ENCODE data around the gene FBXW12. TPM values are rescaled to one million over a fixed set of nuclear protein-coding genes. Genes with fewer than 3 reads are reported as not detected.

FBXW12 gene
- total RNA-seq, 2 experiments from 2014 or later = not detected

GRCh38 chr3:48413611-48414010, 41.6 kb downstream of the FBXW12 start:
- H3K27me3 Mint-ChIP-seq = no peaks in the 10 kb centered on the region
- no peaks in the 10 kb centered on the region for H3K36me3 Mint-ChIP-seq (ENCODE audit: low read depth)
- no peaks in the 10 kb centered on the region for H3K9me3 Mint-ChIP-seq
- H3K4me3 Mint-ChIP-seq = no peak overlapping the region
- CTCF ChIA-PET = interaction anchor here (1.5 to 3.2 kb wide), 2 partner anchors 13 to 22 kb away, joined by 6 to 14 read pairs; no protein-coding TSS in a partner anchor
- POLR2A ChIA-PET = no interaction called here
- no peaks in the 10 kb centered on the region for H3K4me1 Mint-ChIP-seq
- H3K27ac Mint-ChIP-seq = no peak overlapping the region
- no peak for DNase-seq

DNA sequence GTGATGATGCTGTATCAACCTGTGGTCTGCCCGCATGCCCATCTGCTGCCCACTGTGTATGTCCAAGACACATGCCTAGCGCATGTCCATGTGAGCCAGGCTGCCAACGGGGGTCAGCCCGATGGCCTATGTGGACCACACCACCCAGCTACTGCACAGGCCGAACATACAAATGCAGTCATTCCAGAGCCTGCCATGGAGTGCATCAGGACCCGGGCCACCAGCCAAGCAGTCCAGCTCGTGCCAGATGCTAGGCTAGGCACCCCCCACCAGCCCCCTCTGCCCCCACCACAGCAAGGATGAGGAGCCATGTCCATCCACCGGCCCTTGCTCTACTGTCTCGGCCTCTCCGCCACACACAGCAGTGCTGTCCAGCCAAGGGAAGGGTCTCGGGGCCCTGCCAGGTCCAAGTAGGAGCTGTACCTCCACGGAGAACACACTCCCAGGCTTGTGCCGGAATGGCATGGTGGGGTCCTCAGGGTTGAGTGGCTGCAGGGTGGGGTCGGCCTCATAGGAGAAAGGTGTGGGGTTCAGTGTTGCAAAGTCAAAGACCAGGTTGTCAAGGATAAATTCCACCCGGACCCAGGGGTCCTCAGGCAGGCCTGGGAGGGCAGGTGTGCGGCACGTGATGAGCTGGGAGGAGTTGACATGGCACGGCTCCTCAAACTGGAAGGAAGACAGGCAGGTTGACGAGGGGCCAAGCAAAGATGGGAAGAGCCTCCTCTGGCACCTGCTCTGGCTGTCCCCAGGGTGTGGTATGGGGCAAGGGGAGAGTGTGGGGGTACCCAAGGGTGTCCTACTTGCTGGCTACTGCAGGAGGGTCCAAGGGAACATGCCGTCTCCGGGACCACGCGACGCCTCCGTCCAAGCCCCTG, 42.6 kb downstream of the FBXW12 start:
- H3K27ac Mint-ChIP-seq = no peak overlapping the region
- no peak for DNase-seq
- ChIA-PET POLR2A (no interaction called here), CTCF (interaction anchor here (0.5 to 4.7 kb wide), 4 partner anchors 22 to 902 kb away, joined by 3 to 26 read pairs (median 4); partner anchors contain the start of gene CCDC51)
- no peak overlapping the region for H3K4me3 Mint-ChIP-seq
- H3K4me1 Mint-ChIP-seq = no peaks in the 10 kb centered on the region
- no peaks in the 10 kb centered on the region for H3K27me3 Mint-ChIP-seq
- no peaks in the 10 kb centered on the region for H3K9me3 Mint-ChIP-seq
- no peaks in the 10 kb centered on the region for H3K36me3 Mint-ChIP-seq (ENCODE audit: low read depth)

- ChIA-PET CTCF (interaction anchor here (1.1 to 4.7 kb wide), 3 partner anchors 21 to 134 kb away, joined by 4 to 26 read pairs (median 4); partner anchors contain the start of gene CCDC51), POLR2A (no interaction called here)
- H3K4me3 Mint-ChIP-seq = no peak overlapping the region
- no peaks in the 10 kb centered on the region for H3K4me1 Mint-ChIP-seq
- DNase-seq = no peak
- H3K27ac Mint-ChIP-seq = no peak overlapping the region
- no peaks in the 10 kb centered on the region for H3K36me3 Mint-ChIP-seq (ENCODE audit: low read depth)
- H3K9me3 Mint-ChIP-seq = no peaks in the 10 kb centered on the region
- H3K27me3 Mint-ChIP-seq = no peaks in the 10 kb centered on the region
Observed at GRCh38 chr3:48415251-48415953, 43.4 kb downstream of the FBXW12 start.

- CTCF ChIA-PET = interaction anchor here (1.1 to 4.7 kb wide), 3 partner anchors 20 to 133 kb away, joined by 4 to 26 read pairs (median 4); partner anchors contain the start of gene CCDC51
- DNase-seq = no peak
- POLR2A ChIA-PET = no interaction called here
- Mint-ChIP-seq H3K9me3 (no peaks in the 10 kb centered on the region), H3K4me1 (no peaks in the 10 kb centered on the region), H3K4me3 (no peak overlapping the region), H3K36me3 (ENCODE audit: low read depth) (no peaks in the 10 kb centered on the region), H3K27me3 (no peaks in the 10 kb centered on the region), H3K27ac (no peak overlapping the region)
Observed at GRCh38 chr3:48416091-48416505, 44.1 kb downstream of the FBXW12 start.

DNA sequence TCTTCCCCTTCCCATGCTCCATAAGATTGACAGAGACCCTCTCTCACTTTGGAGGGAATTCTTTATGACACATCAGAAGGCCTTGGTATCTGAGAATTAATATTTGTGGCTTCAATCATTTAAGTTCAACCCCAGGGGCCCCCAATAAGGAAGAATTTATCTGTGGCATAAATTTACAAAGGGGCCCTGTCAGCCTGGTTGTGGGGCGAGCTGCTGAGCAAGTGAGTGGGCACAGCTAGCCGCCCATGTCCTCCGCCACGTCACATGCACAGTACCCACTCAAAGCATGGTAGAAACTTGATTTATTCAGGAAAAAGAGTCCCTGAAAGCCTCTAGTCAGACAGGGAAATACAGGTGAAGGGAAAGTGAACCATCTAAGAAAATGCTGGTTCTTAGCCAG, 44.5 kb downstream of the FBXW12 start:
- Mint-ChIP-seq H3K27ac (no peak overlapping the region), H3K36me3 (ENCODE audit: low read depth) (no peaks in the 10 kb centered on the region), H3K4me1 (no peaks in the 10 kb centered on the region), H3K9me3 (no peaks in the 10 kb centered on the region), H3K27me3 (no peaks in the 10 kb centered on the region), H3K4me3 (no peak overlapping the region)
- DNase-seq = no peak
- ChIA-PET CTCF (interaction anchor here (4.7 kb wide), 1 partner anchor 20 kb away, joined by 26 read pairs; no protein-coding TSS in a partner anchor), POLR2A (no interaction called here)

DNA sequence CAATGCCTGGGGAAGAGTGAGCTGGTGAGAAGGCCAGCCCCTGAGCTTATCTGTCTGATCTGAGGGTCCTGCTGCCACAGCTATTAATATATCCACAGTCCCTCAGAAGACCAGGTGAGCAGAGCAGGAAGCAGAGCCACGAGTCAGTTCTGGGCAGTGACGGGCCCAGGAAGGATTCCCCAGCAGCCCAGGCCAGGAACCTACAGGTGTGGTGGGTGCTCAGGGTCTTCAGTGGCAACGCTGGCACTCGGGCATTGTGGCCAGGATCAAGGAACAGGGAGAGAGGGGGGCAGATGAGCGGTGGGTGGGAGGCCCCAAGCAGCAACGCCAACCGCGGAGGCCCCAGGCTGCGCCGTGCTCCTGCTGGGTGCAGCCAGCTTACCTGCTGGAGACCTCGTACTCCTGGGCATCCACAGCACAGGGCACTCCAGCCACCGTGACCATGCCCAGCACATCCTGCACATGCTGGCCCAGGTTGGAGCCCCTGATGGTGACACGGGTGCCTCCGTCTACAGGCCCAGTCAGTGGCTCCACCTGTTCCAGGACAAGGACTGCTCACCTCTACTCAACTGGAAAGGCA, 45.6 kb downstream of the FBXW12 start:
- H3K4me1 Mint-ChIP-seq = no peaks in the 10 kb centered on the region
- CTCF ChIA-PET = interaction anchor here (4.7 kb wide), 1 partner anchor 19 kb away, joined by 26 read pairs; no protein-coding TSS in a partner anchor
- no peak overlapping the region for H3K27ac Mint-ChIP-seq
- no peak overlapping the region for H3K4me3 Mint-ChIP-seq
- POLR2A ChIA-PET = no interaction called here
- DNase-seq = no peak
- H3K9me3 Mint-ChIP-seq = no peaks in the 10 kb centered on the region
- no peaks in the 10 kb centered on the region for H3K36me3 Mint-ChIP-seq (ENCODE audit: low read depth)
- no peaks in the 10 kb centered on the region for H3K27me3 Mint-ChIP-seq

DNA sequence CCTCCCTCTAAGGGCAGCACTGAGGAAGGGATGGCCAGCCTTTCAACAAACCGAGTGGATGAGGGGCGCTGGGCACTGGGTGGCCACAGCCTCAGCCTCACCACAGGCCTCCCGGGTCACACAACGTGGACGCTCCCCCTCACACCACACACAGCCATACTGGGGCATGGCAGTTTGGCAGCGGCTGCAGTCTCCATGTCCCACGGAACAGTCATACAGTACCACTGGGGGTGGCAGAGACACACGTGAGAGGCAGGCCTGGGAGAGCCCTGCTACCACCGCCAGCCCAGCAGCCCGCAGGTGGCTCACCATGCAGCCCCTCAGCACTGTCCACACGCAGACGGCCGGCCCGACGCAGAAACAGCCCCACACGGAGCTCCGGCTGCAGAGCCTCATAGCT, 46.1 kb downstream of the FBXW12 start:
- H3K9me3 Mint-ChIP-seq = no peaks in the 10 kb centered on the region
- no peak overlapping the region for H3K27ac Mint-ChIP-seq
- H3K4me3 Mint-ChIP-seq = no peak overlapping the region
- H3K4me1 Mint-ChIP-seq = no peaks in the 10 kb centered on the region
- ChIA-PET POLR2A (interaction anchor here (1.0 kb wide), 1 partner anchor 11 kb away, joined by 3 read pairs; no protein-coding TSS in a partner anchor), CTCF (interaction anchor here (1.1 to 4.7 kb wide), 2 partner anchors 18 to 131 kb away, joined by 3 to 26 read pairs; no protein-coding TSS in a partner anchor)
- DNase-seq = no peak
- H3K27me3 Mint-ChIP-seq = no peaks in the 10 kb centered on the region
- no peaks in the 10 kb centered on the region for H3K36me3 Mint-ChIP-seq (ENCODE audit: low read depth)

- no peak overlapping the region for H3K27ac Mint-ChIP-seq
- H3K36me3 Mint-ChIP-seq (ENCODE audit: low read depth) = no peaks in the 10 kb centered on the region
- DNase-seq = no peak
- ChIA-PET CTCF (interaction anchor here (0.8 to 4.7 kb wide), 3 partner anchors 18 to 130 kb away, joined by 3 to 26 read pairs (median 3); partner anchors contain the start of genes CCDC51 and TMA7), POLR2A (interaction anchor here (1.0 kb wide), 1 partner anchor 11 kb away, joined by 3 read pairs; no protein-coding TSS in a partner anchor)
- no peaks in the 10 kb centered on the region for H3K9me3 Mint-ChIP-seq
- no peaks in the 10 kb centered on the region for H3K4me1 Mint-ChIP-seq
- no peaks in the 10 kb centered on the region for H3K27me3 Mint-ChIP-seq
- no peak overlapping the region for H3K4me3 Mint-ChIP-seq
Observed at GRCh38 chr3:48418651-48419050, 46.6 kb downstream of the FBXW12 start.

DNA sequence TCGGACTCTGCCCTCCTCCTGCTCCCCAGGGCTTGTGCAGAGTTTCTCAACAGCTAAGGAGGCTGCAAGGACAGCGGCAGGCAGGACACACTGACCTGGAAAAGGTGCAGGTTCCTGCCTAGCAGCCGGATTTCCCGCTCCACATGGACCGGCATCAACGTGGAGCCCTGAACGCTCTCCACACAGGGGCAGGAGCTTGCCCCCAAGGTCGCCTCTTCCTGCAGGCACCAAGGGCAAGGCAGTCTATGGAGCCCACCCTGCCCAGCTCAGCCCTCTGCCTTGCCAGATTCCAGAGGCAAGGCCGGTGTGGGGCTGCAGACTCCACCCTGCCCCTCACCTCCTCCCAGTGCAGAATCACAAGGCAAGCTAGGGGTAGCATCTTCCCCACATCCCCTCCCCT, 47.1 kb downstream of the FBXW12 start:
- H3K4me1 Mint-ChIP-seq = no peaks in the 10 kb centered on the region
- no peak overlapping the region for H3K27ac Mint-ChIP-seq
- no peak overlapping the region for H3K4me3 Mint-ChIP-seq
- no peak for DNase-seq
- no peaks in the 10 kb centered on the region for H3K36me3 Mint-ChIP-seq (ENCODE audit: low read depth)
- H3K9me3 Mint-ChIP-seq = no peaks in the 10 kb centered on the region
- H3K27me3 Mint-ChIP-seq = no peaks in the 10 kb centered on the region
- CTCF ChIA-PET = interaction anchor here (0.8 to 4.7 kb wide), 3 partner anchors 17 to 130 kb away, joined by 3 to 26 read pairs (median 3); partner anchors contain the start of genes CCDC51 and TMA7
- POLR2A ChIA-PET = interaction anchor here (1.0 kb wide), 1 partner anchor 12 kb away, joined by 3 read pairs; no protein-coding TSS in a partner anchor

DNA sequence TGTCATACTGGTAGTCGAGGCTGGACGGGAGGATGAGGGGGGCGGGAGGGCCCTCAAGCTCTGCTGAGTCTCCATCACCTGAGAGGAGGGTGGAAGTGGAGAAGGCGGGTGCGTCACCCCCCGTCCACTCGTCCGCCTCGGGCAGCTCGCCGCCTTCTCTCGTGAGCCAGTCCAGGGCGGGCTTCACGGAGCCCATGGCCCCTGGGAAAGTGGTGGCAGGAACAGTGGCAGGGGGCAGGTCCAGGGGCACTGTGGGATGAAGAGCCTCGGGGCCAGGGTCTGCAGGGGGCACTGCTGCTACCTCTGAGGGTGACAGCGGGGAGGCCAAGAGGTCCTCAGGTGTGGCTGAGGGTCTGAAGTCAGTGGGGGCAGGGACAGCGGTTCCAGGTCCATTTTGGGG, 47.6 kb downstream of the FBXW12 start:
- ChIA-PET POLR2A (no interaction called here), CTCF (interaction anchor here (4.7 kb wide), 1 partner anchor 17 kb away, joined by 26 read pairs; no protein-coding TSS in a partner anchor)
- Mint-ChIP-seq H3K27me3 (no peaks in the 10 kb centered on the region), H3K9me3 (no peaks in the 10 kb centered on the region), H3K27ac (no peak overlapping the region), H3K4me1 (no peaks in the 10 kb centered on the region), H3K4me3 (no peak overlapping the region), H3K36me3 (ENCODE audit: low read depth) (no peaks in the 10 kb centered on the region)
- DNase-seq = no peak

GRCh38 chr3:48420561-48420960, 48.5 kb downstream of the FBXW12 start:
- Mint-ChIP-seq H3K27ac (no peak overlapping the region), H3K9me3 (no peaks in the 10 kb centered on the region), H3K27me3 (no peaks in the 10 kb centered on the region), H3K4me3 (no peak overlapping the region), H3K4me1 (no peaks in the 10 kb centered on the region), H3K36me3 (ENCODE audit: low read depth) (no peaks in the 10 kb centered on the region)
- POLR2A ChIA-PET = no interaction called here
- CTCF ChIA-PET = interaction anchor here (4.2 kb wide), 1 partner anchor 15 kb away, joined by 25 read pairs; no protein-coding TSS in a partner anchor
- DNase-seq = no peak

DNA sequence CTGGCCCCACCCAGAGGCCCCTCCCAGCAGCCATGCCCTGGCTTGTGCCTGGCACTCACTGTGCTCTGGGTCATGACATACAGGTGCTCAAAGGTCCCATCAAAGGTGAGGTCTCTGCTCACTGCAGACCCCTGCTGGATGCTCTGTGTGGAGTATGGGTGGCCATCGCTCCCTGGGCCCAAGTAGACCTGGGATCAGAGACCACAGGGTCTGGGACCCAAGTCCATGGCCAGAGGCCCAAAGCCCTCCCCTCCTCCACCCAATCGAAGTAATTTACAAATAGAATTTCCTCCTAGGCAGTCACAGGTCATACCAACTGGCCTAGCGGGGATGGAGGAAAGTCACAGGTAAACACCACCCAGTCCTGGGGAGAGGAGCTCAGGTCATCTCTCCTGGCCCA, 50.3 kb downstream of the FBXW12 start:
- H3K27me3 Mint-ChIP-seq = peaks cover 4% of the 10 kb centered on the region

More for the DNA sequence above, 50.3 kb downstream of the FBXW12 start:
- ChIA-PET POLR2A (no interaction called here), CTCF (interaction anchor here (1.5 to 4.2 kb wide), 3 partner anchors 14 to 21 kb away, joined by 3 to 25 read pairs (median 7); no protein-coding TSS in a partner anchor)
- no peak overlapping the region for H3K27ac Mint-ChIP-seq
- H3K36me3 Mint-ChIP-seq (ENCODE audit: low read depth) = no peaks in the 10 kb centered on the region
- DNase-seq = no peak
- no peaks in the 10 kb centered on the region for H3K4me1 Mint-ChIP-seq
- no peak overlapping the region for H3K4me3 Mint-ChIP-seq
- H3K9me3 Mint-ChIP-seq = no peaks in the 10 kb centered on the region

Measured in activated CD4-positive, alpha-beta memory T cell treated with anti-CD3 and anti-CD28 coated beads, Interleukin-2, amount 10 ng/mL, durations not matched to agents 7 days and 5 days (primary cell).